GM12891 (cell line): Measurements from ENCODE around the gene USP1.

ENCODE experiments used
- POLR2A ChIP-seq: IDR thresholded peaks from 2 replicates; pipeline ENCODE4 v1.6.1; 2011; ENCODE audit warnings: low read depth, low read length, control low read depth
- SPI1 ChIP-seq: IDR thresholded peaks from 2 replicates; pipeline ENCODE4 v1.6.1; 2011; ENCODE audit warnings: low read depth, low read length, control low read depth

DNA sequence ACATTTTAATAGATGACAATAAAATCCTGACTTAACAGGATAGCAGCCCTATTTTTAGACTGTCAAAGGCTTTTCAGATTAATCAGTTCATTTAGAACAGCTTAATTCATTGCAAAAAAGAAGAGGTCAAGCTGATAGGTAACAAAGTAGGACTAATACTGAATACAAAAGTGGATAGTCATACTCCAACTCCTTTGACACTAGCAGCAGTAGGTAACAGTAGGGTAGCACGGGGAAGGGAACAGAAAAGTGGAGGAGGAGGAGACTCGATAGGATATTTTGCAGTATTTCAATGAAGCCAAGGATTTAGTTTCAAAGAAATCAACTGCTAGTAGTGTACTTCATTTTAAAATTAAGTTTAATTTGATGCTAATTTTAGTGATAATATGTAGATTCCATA, 51.1 kb downstream of the USP1 start:
- no peak for TF ChIP-seq POLR2A
- no peak for TF ChIP-seq SPI1
